Gastroesophageal sphincter (tissue), 3 donors: ENCODE measurements around the gene CPNE8.

Source experiments
- EP300 ChIP-seq: sonication (generic); formaldehyde crosslinking; IDR thresholded peaks from one replicate; pipeline ENCODE4 v1.6.1; 2017; ENCODE audit warnings: antibody characterized with exemption, mild to moderate bottlenecking
- TF ChIP-seq, protein P1 (sequence below), 4 experiments: fragments of 200-600 bp in 2 of 4; fragments of 450-650 bp in 2 of 4; sonication (generic) in 1 of 4; IDR thresholded peaks; one replicate each; pipeline ENCODE4 v1.5.1; 2017 to 2019; ENCODE audit warnings: antibody characterized with exemption in 4 of 4, mild to moderate bottlenecking in 2 of 4, moderate library complexity in 2 of 4

DNA sequence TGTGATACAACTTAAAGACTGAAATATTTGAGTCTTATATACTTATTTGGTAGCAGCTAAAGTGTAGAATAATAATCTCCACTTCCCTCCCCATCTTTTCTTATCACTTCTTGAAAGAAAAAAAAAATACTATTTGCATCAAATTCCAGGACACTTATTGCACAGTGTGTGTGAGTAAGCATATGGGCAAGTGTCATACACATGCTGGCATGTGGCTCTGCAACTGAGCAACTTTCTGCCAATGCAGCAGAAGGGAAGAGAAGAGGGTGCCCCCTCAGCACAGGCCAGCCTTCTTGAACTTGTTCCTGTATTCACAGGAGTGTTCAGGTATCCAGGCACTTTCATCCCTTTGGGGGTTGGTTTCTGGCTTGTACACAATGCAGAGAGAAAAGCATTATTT is 145.8 kb downstream of the CPNE8 start:
- TF ChIP-seq, protein P1, sequence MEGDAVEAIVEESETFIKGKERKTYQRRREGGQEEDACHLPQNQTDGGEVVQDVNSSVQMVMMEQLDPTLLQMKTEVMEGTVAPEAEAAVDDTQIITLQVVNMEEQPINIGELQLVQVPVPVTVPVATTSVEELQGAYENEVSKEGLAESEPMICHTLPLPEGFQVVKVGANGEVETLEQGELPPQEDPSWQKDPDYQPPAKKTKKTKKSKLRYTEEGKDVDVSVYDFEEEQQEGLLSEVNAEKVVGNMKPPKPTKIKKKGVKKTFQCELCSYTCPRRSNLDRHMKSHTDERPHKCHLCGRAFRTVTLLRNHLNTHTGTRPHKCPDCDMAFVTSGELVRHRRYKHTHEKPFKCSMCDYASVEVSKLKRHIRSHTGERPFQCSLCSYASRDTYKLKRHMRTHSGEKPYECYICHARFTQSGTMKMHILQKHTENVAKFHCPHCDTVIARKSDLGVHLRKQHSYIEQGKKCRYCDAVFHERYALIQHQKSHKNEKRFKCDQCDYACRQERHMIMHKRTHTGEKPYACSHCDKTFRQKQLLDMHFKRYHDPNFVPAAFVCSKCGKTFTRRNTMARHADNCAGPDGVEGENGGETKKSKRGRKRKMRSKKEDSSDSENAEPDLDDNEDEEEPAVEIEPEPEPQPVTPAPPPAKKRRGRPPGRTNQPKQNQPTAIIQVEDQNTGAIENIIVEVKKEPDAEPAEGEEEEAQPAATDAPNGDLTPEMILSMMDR (IDR thresholded peaks at IDR 0.05), result no peak
- TF ChIP-seq EP300, result no peak
